OCI-LY1 (cell line): ENCODE results near the gene IFNLR1.

Experiments used
- H2AFZ ChIP-seq: fragments of 200-600 bp; sonication (generic), shearing (Covaris generic); 2 replicates; pipeline ENCODE4 v1.6.0; 2014; ENCODE audit warnings: antibody characterized with exemption, mild to moderate bottlenecking, low read length
- H3F3A ChIP-seq: fragments of 200-600 bp; sonication (generic), shearing (Covaris generic); 2 replicates; pipeline ENCODE4 v1.6.0; 2014; ENCODE audit warnings: mild to moderate bottlenecking, antibody characterized with exemption, low read length, moderate library complexity; ENCODE audit not compliant: insufficient read depth
- H3K27ac ChIP-seq: fragments of 200-600 bp; sonication (generic); 2 replicates; pipeline ENCODE4 v1.5.1; 2014; ENCODE audit warnings: low read length, mixed run types, mild to moderate bottlenecking, low read depth; ENCODE audit not compliant: poor library complexity, severe bottlenecking
- H3K27me3 ChIP-seq: fragments of 200-600 bp; sonication (generic); 2 replicates; pipeline ENCODE4 v1.6.0; 2014; ENCODE audit warnings: antibody characterized with exemption, mild to moderate bottlenecking, low read length, moderate library complexity; ENCODE audit not compliant: insufficient read depth
- H3K36me3 ChIP-seq: fragments of 200-600 bp; sonication (generic); 2 replicates; pipeline ENCODE4 v1.6.1; 2014; ENCODE audit warnings: mild to moderate bottlenecking, antibody characterized with exemption, low read length, moderate library complexity, mixed read lengths; ENCODE audit not compliant: insufficient read depth
- H3K4me1 ChIP-seq: fragments of 200-600 bp; sonication (generic); 2 replicates; pipeline ENCODE4 v1.5.1; 2014; ENCODE audit warnings: mild to moderate bottlenecking, low read length, moderate library complexity; ENCODE audit not compliant: insufficient read depth, severe bottlenecking
- H3K4me2 ChIP-seq: fragments of 200-600 bp; sonication (generic), shearing (Covaris generic); 2 replicates; pipeline ENCODE4 v1.6.1; 2014; ENCODE audit warnings: low read length
- H3K4me3 ChIP-seq: fragments of 200-600 bp; sonication (generic); 2 replicates; pipeline ENCODE4 v1.5.1; 2014; ENCODE audit warnings: low read length, low read depth, mild to moderate bottlenecking, mixed read lengths; ENCODE audit not compliant: poor library complexity, severe bottlenecking
- H3K79me2 ChIP-seq: fragments of 200-600 bp; shearing (Covaris generic); 2 replicates; pipeline ENCODE4 v1.6.1; 2016; ENCODE audit warnings: mixed run types, low read length, mixed read lengths; ENCODE audit not compliant: insufficient read depth
- H3K9ac ChIP-seq: fragments of 200-600 bp; sonication (generic), shearing (Covaris generic); 2 replicates; pipeline ENCODE4 v1.6.1; 2014; ENCODE audit warnings: mild to moderate bottlenecking, low read length, mixed read lengths
- H3K9me2 ChIP-seq: fragments of 200-600 bp; sonication (generic), shearing (Covaris generic); 2 replicates; pipeline ENCODE4 v1.6.1; 2014; ENCODE audit warnings: low read depth, mild to moderate bottlenecking, low read length, mixed read lengths
- H3K9me3 ChIP-seq: fragments of 200-600 bp; shearing (Covaris generic); 2 replicates; pipeline ENCODE4 v1.6.1; 2014; ENCODE audit warnings: low read length, mixed read lengths
- H4K20me1 ChIP-seq: fragments of 200-600 bp; sonication (generic), shearing (Covaris generic); 2 replicates; pipeline ENCODE4 v1.6.0; 2016; ENCODE audit warnings: mild to moderate bottlenecking, low read length; ENCODE audit not compliant: insufficient read depth
- CTCF ChIP-seq: fragments of 200-600 bp; sonication (generic), shearing (Covaris generic); IDR thresholded peaks from 2 replicates; pipeline ENCODE4 v1.5.1; 2017; ENCODE audit warnings: mild to moderate bottlenecking, antibody characterized with exemption, low read length, moderate library complexity, mixed read lengths
- EZH2 ChIP-seq: fragments of 200-600 bp; sonication (generic), shearing (Covaris generic); IDR thresholded peaks from 2 replicates; pipeline ENCODE4 v1.8.0; 2017; ENCODE audit warnings: borderline replicate concordance, mixed run types, mild to moderate bottlenecking, antibody characterized with exemption, low read length, moderate library complexity, mixed read lengths

The IFNLR1 gene

GRCh38 chr1:24182061-24182460 lies 5.0 kb downstream of the IFNLR1 start:
- no peaks in the 10 kb centered on the region for H3K27me3 ChIP-seq
- H3K36me3 ChIP-seq: peaks cover 70% of the 10 kb centered on the region
- TF ChIP-seq EZH2 (no peak), CTCF (no peak)
- H3K4me3 ChIP-seq: no peak overlapping the region
- H2AFZ ChIP-seq: no peak overlapping the region
- H3K27ac ChIP-seq: no peak overlapping the region
- no peaks in the 10 kb centered on the region for H4K20me1 ChIP-seq
- H3F3A ChIP-seq: no peaks in the 10 kb centered on the region
- no peak overlapping the region for H3K4me2 ChIP-seq
- H3K4me1 ChIP-seq: peaks cover 69% of the 10 kb centered on the region
- peaks cover 88% of the 10 kb centered on the region for H3K79me2 ChIP-seq
- H3K9me3 ChIP-seq: no peaks in the 10 kb centered on the region
- no peaks in the 10 kb centered on the region for H3K9me2 ChIP-seq
- no peak overlapping the region for H3K9ac ChIP-seq

DNA sequence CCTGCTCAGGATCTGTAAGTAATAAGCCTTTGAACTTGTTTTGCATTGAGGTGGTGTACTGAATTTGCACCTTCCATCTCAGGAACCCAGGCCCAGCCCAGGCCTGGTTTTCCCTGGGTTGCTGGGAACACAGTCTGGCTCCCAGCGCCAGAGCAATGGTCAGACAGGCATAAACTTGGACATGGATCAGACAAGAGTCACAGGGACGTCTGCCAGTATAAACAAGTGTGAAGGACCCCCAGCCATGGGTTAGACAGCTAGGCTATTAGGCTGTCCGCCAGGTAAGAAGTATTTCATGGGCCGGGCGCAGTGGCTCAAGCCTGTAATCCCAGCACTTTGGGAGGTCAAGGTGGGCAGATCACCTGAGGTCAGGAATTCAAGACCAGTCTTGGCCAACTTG lies 5.5 kb downstream of the IFNLR1 start:
- Histone ChIP-seq H3K27me3 (no peaks in the 10 kb centered on the region), H3K36me3 (peaks cover 74% of the 10 kb centered on the region), H3K79me2 (peaks cover 88% of the 10 kb centered on the region), H3K4me1 (peaks cover 69% of the 10 kb centered on the region), H4K20me1 (no peaks in the 10 kb centered on the region), H3K9me3 (no peaks in the 10 kb centered on the region), H3K4me3 (no peak overlapping the region), H2AFZ (no peak overlapping the region), H3K9ac (no peak overlapping the region), H3F3A (no peaks in the 10 kb centered on the region), H3K4me2 (no peak overlapping the region), H3K27ac (no peak overlapping the region), H3K9me2 (no peaks in the 10 kb centered on the region)
- no peak for TF ChIP-seq EZH2
- TF ChIP-seq CTCF: no peak

DNA sequence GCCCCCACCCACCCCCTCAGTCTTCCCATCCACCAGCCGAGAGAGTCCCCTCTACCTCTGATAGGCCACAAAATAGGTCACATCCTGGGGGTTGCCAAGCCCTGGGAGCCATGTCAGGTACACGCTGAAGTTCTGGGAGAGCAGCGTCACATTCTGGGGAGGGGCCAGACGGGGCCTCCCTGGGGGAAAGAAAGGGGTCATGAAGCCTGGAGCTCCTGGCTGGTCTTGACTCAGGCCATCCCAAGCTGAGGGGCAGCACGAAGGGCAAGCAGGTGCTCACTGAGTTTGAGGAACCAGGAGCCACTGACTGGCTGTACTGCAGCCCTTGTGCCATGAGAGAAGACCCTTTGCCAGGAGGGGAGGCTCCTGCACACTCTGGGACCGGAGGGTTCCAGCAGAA lies 6.4 kb downstream of the IFNLR1 start:
- H3K36me3 ChIP-seq: peaks cover 77% of the 10 kb centered on the region
- peaks cover 62% of the 10 kb centered on the region for H3K4me1 ChIP-seq
- H3K4me2 ChIP-seq: no peak overlapping the region
- H2AFZ ChIP-seq: no peak overlapping the region
- H3F3A ChIP-seq: no peaks in the 10 kb centered on the region
- no peak overlapping the region for H3K9ac ChIP-seq
- no peaks in the 10 kb centered on the region for H4K20me1 ChIP-seq
- no peaks in the 10 kb centered on the region for H3K9me3 ChIP-seq
- no peaks in the 10 kb centered on the region for H3K9me2 ChIP-seq
- no peak overlapping the region for H3K27ac ChIP-seq
- no peaks in the 10 kb centered on the region for H3K27me3 ChIP-seq
- H3K4me3 ChIP-seq: no peak overlapping the region
- no peak for TF ChIP-seq CTCF
- no peak for TF ChIP-seq EZH2
- H3K79me2 ChIP-seq: peaks cover 86% of the 10 kb centered on the region
